Measurements from ENCODE around the gene TATDN2.
"Not testable (repeated sequence)": the region's sequence is repeated elsewhere in the genome, so short reads cannot be mapped to it uniquely, and the experiment has no call there.

TATDN2 gene

GRCh38 chr3:10238345-10239183 is 9.7 kb upstream of the TATDN2 start:
- no peak for DNase-seq

GRCh38 chr3:10240799-10241198 is 7.5 kb upstream of the TATDN2 start:
- DNase-seq: no peak

GRCh38 chr3:10242182-10243065 is 5.8 kb upstream of the TATDN2 start:
- no peak for DNase-seq

- no peak for DNase-seq
These were observed 4.2 kb upstream of the TATDN2 start for GRCh38 chr3:10244009-10244408.

- DNase-seq: no peak
These were observed 3.1 kb upstream of the TATDN2 start for GRCh38 chr3:10245081-10245712.

GRCh38 chr3:10247679-10248183 is 528 bp upstream of the TATDN2 start:
- no peak for DNase-seq

- DNase-seq: peak; percentile 81
These were observed 907 bp downstream of the TATDN2 start for GRCh38 chr3:10248984-10249748.

- no peak for DNase-seq
These were observed 1.6 kb downstream of the TATDN2 start for GRCh38 chr3:10249833-10250232.

- DNase-seq: no peak
These were observed 2.7 kb downstream of the TATDN2 start for GRCh38 chr3:10251006-10251405.

GRCh38 chr3:10253731-10254130 is 5.5 kb downstream of the TATDN2 start:
- DNase-seq: no peak

- DNase-seq: no peak
These were observed 7.6 kb downstream of the TATDN2 start for GRCh38 chr3:10255835-10256234.

GRCh38 chr3:10259036-10259435 is 10.8 kb downstream of the TATDN2 start:
- DNase-seq: no peak

- DNase-seq: no peak
These were observed 11.5 kb downstream of the TATDN2 start for GRCh38 chr3:10259798-10260197.

- no peak for DNase-seq
These were observed 12.0 kb downstream of the TATDN2 start for GRCh38 chr3:10260211-10260701.

GRCh38 chr3:10262027-10262426 is 13.8 kb downstream of the TATDN2 start:
- no peak for DNase-seq

- peak; percentile 48 for DNase-seq
These were observed 15.5 kb downstream of the TATDN2 start for GRCh38 chr3:10263646-10264363.

- no peak for DNase-seq
These were observed 17.6 kb downstream of the TATDN2 start for GRCh38 chr3:10265833-10266232.

- DNase-seq: not testable (repeated sequence)
These were observed 18.7 kb downstream of the TATDN2 start for GRCh38 chr3:10266936-10267335.

GRCh38 chr3:10268116-10268515 is 19.9 kb downstream of the TATDN2 start:
- DNase-seq: no peak

- DNase-seq: no peak
These were observed 20.7 kb downstream of the TATDN2 start for GRCh38 chr3:10268930-10269329.

GRCh38 chr3:10269443-10269842 is 21.2 kb downstream of the TATDN2 start:
- no peak for DNase-seq
